ENCODE results near the gene PPFIA1.

DNA sequence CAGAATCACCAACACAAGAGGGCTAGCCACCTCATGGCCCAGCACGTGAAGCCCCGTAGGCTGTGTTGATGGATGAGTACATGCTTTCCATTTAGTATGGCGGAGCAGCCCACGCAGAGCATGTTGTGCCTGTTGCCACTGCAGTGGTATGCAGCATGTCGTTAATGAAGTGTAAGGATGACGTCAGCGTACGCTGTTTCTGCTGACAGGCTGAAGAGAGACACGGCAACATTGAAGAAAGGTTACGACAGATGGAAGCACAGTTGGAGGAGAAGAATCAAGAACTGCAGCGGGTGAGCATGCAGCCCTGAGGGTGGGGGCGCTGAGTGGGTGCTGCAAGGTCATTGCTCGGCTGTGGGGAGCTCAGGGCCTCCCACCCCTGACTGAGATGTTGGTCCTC, 62.8 kb downstream of the PPFIA1 start:
- TF ChIP-seq CTCF (IDR thresholded peaks at IDR 0.05), result no peak
- no peak for TF ChIP-seq POLR2A (IDR thresholded peaks at IDR 0.05)
